Measurements from ENCODE around the gene LARGE1.

GRCh38 chr22:33766091-33766490, 154.2 kb downstream of the LARGE1 start:
- TF ChIP-seq CTCF (conservative IDR thresholded peaks at IDR 0.05; ENCODE audit: low read length) (no peak), EZH2phosphoT487 (IDR thresholded peaks at IDR 0.05; ENCODE audit: borderline replicate concordance) (no peak)
